NCI-H1436 treated with DMSO at 0.1 percent for 48 hours (cell line): Measurements from ENCODE around the gene MME.

ENCODE experiments used
- DNase-seq: peaks from one replicate; lab custom pipeline; 2025; lab: John Stamatoyannopoulos, UW

The MME gene

GRCh38 chr3:155079746-155080487 is at the start of gene MME:
Gene MME, plus strand, starts transcription at chr3:155080319. Its CDS starts 3,849 bp downstream, at chr3:155084168.
- DNase-seq: no peak

- DNase-seq: no peak
These were observed 48.9 kb upstream of the MME start for GRCh38 chr3:155031186-155031585.

- no peak for DNase-seq
These were observed 47.2 kb upstream of the MME start for GRCh38 chr3:155032918-155033317.

GRCh38 chr3:155034786-155035185 is 45.3 kb upstream of the MME start:
- no peak for DNase-seq

GRCh38 chr3:155035553-155035952 is 44.6 kb upstream of the MME start:
- DNase-seq: no peak

GRCh38 chr3:155037508-155038202 is 42.5 kb upstream of the MME start:
- DNase-seq: no peak

GRCh38 chr3:155038203-155038554 is 41.9 kb upstream of the MME start:
- no peak for DNase-seq

GRCh38 chr3:155046935-155047334 is 33.2 kb upstream of the MME start:
- DNase-seq: no peak

- no peak for DNase-seq
These were observed 32.4 kb upstream of the MME start for GRCh38 chr3:155047672-155048071.

- DNase-seq: no peak
These were observed 30.2 kb upstream of the MME start for GRCh38 chr3:155049959-155050358.

GRCh38 chr3:155052470-155052869 is 27.6 kb upstream of the MME start:
- DNase-seq: no peak

- no peak for DNase-seq
These were observed 26.4 kb upstream of the MME start for GRCh38 chr3:155053756-155054155.

GRCh38 chr3:155064920-155065319 is 15.2 kb upstream of the MME start:
- no peak for DNase-seq

- no peak for DNase-seq
These were observed 14.6 kb upstream of the MME start for GRCh38 chr3:155065537-155065936.

- DNase-seq: no peak
These were observed 10.4 kb upstream of the MME start for GRCh38 chr3:155069729-155070128.

- DNase-seq: no peak
These were observed 9.8 kb upstream of the MME start for GRCh38 chr3:155070316-155070715.

- DNase-seq: no peak
These were observed 9.2 kb upstream of the MME start for GRCh38 chr3:155070932-155071387.

GRCh38 chr3:155075200-155075599 is 4.9 kb upstream of the MME start:
- no peak for DNase-seq

- DNase-seq: no peak
These were observed 3.2 kb upstream of the MME start for GRCh38 chr3:155076888-155077287.

- DNase-seq: no peak
These were observed 1.2 kb upstream of the MME start for GRCh38 chr3:155078711-155079467.

- DNase-seq: no peak
These were observed 712 bp upstream of the MME start for GRCh38 chr3:155079468-155079745.

GRCh38 chr3:155080692-155081091 is 573 bp downstream of the MME start:
- no peak for DNase-seq

GRCh38 chr3:155083313-155083905 is 3.3 kb downstream of the MME start:
- DNase-seq: no peak
